H1 (cell line): ENCODE data around the gene PCCA. TPM values are rescaled to one million over a fixed set of nuclear protein-coding genes. Genes with fewer than 3 reads are reported as not detected.

Experiments
- BCL11A ChIP-seq, 2 experiments: IDR thresholded peaks; one replicate each; pipeline ENCODE4 v1.6.1; 2011; ENCODE audit warnings: low read depth in 2 of 2, low read length in 2 of 2, mild to moderate bottlenecking in 2 of 2
- EZH2 ChIP-seq: fragments of 200-600 bp; sonication (generic); IDR thresholded peaks from 2 replicates; pipeline ENCODE4 v1.7.1; 2012; ENCODE audit warnings: low read depth, mild to moderate bottlenecking, moderate library complexity, low read length, inconsistent platforms; ENCODE audit not compliant: severe bottlenecking
- FOSL1 ChIP-seq: IDR thresholded peaks from 2 replicates; pipeline ENCODE4 v1.6.1; 2011; ENCODE audit warnings: mild to moderate bottlenecking, low read depth, low read length, moderate library complexity; ENCODE audit not compliant: insufficient read depth
- GABPA ChIP-seq: IDR thresholded peaks from 2 replicates; pipeline ENCODE4 v1.6.1; 2011; ENCODE audit warnings: mild to moderate bottlenecking, low read length, moderate library complexity, borderline replicate concordance; ENCODE audit not compliant: insufficient read depth
- GTF2F1 ChIP-seq: IDR thresholded peaks from 2 replicates; pipeline ENCODE4 v1.6.1; 2012; ENCODE audit warnings: low read depth, low read length, improper control_type of control experiment, borderline replicate concordance
- TAF1 ChIP-seq: IDR thresholded peaks from 2 replicates; pipeline ENCODE4 v1.6.1; 2011; ENCODE audit warnings: mild to moderate bottlenecking, low read depth, low read length
- polyA plus RNA-seq, 7 experiments: library from polyadenylated mRNA; depleted of rRNA in 3 of 7; stranded (reverse) in 5 of 7; unstranded in 2 of 7; fragments of >200 nt in 5 of 7; fragments of 200-250 nt in 2 of 7; gene quantifications; 1 replicate in 5 of 7; 2 replicates in 1 of 7; 4 replicates in 1 of 7; pipeline versions ENCODE4 v1.2.1 to v1.2.3, GENCODE V29; 2011 to 2013; ENCODE audit warnings: missing spikeins in 2 of 7, mixed read lengths in 2 of 7
- total RNA-seq: library from RNA; stranded (reverse); fragmentation: NEBNext Ultra II Directional; extraction: Animal tissue kit (Norgen Biotek cat#: 25700); gene quantifications from 2 replicates; pipeline ENCODE4 v1.2.1, GENCODE V29; 2021
- TF ChIP-seq, protein P1 (sequence below): fragments of 300-600 bp; sonication (generic); IDR thresholded peaks from 2 replicates; pipeline ENCODE4 v1.7.1; 2012; ENCODE audit warnings: low read length, moderate library complexity, mild to moderate bottlenecking, inconsistent platforms; ENCODE audit not compliant: insufficient replicate concordance

PCCA gene
- total and polyA plus RNA-seq, 2 of the 8 experiments (the other 6 are each of a cell fraction or from before 2014, with no cell fraction given): 18.4 to 49.8 TPM

- TF ChIP-seq, protein P1, sequence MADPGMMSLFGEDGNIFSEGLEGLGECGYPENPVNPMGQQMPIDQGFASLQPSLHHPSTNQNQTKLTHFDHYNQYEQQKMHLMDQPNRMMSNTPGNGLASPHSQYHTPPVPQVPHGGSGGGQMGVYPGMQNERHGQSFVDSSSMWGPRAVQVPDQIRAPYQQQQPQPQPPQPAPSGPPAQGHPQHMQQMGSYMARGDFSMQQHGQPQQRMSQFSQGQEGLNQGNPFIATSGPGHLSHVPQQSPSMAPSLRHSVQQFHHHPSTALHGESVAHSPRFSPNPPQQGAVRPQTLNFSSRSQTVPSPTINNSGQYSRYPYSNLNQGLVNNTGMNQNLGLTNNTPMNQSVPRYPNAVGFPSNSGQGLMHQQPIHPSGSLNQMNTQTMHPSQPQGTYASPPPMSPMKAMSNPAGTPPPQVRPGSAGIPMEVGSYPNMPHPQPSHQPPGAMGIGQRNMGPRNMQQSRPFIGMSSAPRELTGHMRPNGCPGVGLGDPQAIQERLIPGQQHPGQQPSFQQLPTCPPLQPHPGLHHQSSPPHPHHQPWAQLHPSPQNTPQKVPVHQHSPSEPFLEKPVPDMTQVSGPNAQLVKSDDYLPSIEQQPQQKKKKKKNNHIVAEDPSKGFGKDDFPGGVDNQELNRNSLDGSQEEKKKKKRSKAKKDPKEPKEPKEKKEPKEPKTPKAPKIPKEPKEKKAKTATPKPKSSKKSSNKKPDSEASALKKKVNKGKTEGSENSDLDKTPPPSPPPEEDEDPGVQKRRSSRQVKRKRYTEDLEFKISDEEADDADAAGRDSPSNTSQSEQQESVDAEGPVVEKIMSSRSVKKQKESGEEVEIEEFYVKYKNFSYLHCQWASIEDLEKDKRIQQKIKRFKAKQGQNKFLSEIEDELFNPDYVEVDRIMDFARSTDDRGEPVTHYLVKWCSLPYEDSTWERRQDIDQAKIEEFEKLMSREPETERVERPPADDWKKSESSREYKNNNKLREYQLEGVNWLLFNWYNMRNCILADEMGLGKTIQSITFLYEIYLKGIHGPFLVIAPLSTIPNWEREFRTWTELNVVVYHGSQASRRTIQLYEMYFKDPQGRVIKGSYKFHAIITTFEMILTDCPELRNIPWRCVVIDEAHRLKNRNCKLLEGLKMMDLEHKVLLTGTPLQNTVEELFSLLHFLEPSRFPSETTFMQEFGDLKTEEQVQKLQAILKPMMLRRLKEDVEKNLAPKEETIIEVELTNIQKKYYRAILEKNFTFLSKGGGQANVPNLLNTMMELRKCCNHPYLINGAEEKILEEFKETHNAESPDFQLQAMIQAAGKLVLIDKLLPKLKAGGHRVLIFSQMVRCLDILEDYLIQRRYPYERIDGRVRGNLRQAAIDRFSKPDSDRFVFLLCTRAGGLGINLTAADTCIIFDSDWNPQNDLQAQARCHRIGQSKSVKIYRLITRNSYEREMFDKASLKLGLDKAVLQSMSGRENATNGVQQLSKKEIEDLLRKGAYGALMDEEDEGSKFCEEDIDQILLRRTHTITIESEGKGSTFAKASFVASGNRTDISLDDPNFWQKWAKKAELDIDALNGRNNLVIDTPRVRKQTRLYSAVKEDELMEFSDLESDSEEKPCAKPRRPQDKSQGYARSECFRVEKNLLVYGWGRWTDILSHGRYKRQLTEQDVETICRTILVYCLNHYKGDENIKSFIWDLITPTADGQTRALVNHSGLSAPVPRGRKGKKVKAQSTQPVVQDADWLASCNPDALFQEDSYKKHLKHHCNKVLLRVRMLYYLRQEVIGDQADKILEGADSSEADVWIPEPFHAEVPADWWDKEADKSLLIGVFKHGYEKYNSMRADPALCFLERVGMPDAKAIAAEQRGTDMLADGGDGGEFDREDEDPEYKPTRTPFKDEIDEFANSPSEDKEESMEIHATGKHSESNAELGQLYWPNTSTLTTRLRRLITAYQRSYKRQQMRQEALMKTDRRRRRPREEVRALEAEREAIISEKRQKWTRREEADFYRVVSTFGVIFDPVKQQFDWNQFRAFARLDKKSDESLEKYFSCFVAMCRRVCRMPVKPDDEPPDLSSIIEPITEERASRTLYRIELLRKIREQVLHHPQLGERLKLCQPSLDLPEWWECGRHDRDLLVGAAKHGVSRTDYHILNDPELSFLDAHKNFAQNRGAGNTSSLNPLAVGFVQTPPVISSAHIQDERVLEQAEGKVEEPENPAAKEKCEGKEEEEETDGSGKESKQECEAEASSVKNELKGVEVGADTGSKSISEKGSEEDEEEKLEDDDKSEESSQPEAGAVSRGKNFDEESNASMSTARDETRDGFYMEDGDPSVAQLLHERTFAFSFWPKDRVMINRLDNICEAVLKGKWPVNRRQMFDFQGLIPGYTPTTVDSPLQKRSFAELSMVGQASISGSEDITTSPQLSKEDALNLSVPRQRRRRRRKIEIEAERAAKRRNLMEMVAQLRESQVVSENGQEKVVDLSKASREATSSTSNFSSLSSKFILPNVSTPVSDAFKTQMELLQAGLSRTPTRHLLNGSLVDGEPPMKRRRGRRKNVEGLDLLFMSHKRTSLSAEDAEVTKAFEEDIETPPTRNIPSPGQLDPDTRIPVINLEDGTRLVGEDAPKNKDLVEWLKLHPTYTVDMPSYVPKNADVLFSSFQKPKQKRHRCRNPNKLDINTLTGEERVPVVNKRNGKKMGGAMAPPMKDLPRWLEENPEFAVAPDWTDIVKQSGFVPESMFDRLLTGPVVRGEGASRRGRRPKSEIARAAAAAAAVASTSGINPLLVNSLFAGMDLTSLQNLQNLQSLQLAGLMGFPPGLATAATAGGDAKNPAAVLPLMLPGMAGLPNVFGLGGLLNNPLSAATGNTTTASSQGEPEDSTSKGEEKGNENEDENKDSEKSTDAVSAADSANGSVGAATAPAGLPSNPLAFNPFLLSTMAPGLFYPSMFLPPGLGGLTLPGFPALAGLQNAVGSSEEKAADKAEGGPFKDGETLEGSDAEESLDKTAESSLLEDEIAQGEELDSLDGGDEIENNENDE: no peak
- TF ChIP-seq BCL11A (IDR thresholded peaks at IDR 0.05; ENCODE audit: low read depth in 2 of 2, low read length in 2 of 2) (no peak), FOSL1 (no peak), EZH2 (no peak), GTF2F1 (no peak), GABPA (no peak), TAF1 (no peak)
- TF ChIP-seq, all 59 proteins: peak for 0
These were observed 267.5 kb downstream of the PCCA start (continued) for GRCh38 chr13:100356426-100356825.
